ENCODE measurements around the gene PSMA5. TPM values are rescaled to one million over a fixed set of nuclear protein-coding genes. Genes with fewer than 3 reads are reported as not detected.

PSMA5 gene
- total and polyA plus RNA-seq, 2 of the 13 experiments (the other 11 are each of a cell fraction or from before 2014, with no cell fraction given): 140 to 169 TPM

GRCh38 chr1:109425391-109426280, 612 bp downstream of the PSMA5 start (continued):
- TF ChIP-seq NPAS2 (CRISPR knock-in tag; IDR thresholded peaks at IDR 0.05; ENCODE audit: borderline replicate concordance) (no peak), FOXA1 (IDR thresholded peaks at IDR 0.05) (no peak), FOXA1 (CRISPR knock-in tag; IDR thresholded peaks at IDR 0.05) (peak; percentile 15; the same call in 1 of the 2 replicates), KAT8 (CRISPR knock-in tag; IDR thresholded peaks at IDR 0.05) (no peak), ZNF678 (CRISPR knock-in tag; IDR thresholded peaks at IDR 0.05) (no peak), ATF5 (CRISPR knock-in tag; IDR thresholded peaks at IDR 0.05; ENCODE audit: low read depth) (no peak; the same call in 1 of the 2 replicates), CEBPZ (IDR thresholded peaks at IDR 0.05; ENCODE audit: low read length) (no peak), MAF1 (CRISPR knock-in tag; IDR thresholded peaks at IDR 0.05; ENCODE audit: borderline replicate concordance) (no peak), ZBTB20 (CRISPR knock-in tag; IDR thresholded peaks at IDR 0.05; ENCODE audit: borderline replicate concordance, low read depth) (peak; percentile 80; the same call in 1 of the 2 replicates), ZNF609 (CRISPR knock-in tag; IDR thresholded peaks at IDR 0.05; ENCODE audit: borderline replicate concordance) (peak; percentile 35; the same call in 1 of the 2 replicates), GATAD1 (CRISPR knock-in tag; IDR thresholded peaks at IDR 0.05) (no peak), ZNF335 (CRISPR knock-in tag; IDR thresholded peaks at IDR 0.05) (peak; percentile 3; the same call in 1 of the 2 replicates), POLR2A (IDR thresholded peaks at IDR 0.05; ENCODE audit: insufficient read depth in 1 of 2, low read depth in 2 of 2, low read length in 2 of 2) (no peak), TCF7 (IDR thresholded peaks at IDR 0.05; ENCODE audit: low read depth) (no peak), ZNF317 (CRISPR knock-in tag; IDR thresholded peaks at IDR 0.05) (no peak), ZNF777 (CRISPR knock-in tag; IDR thresholded peaks at IDR 0.05) (peak; percentile 59), DBP (CRISPR knock-in tag; IDR thresholded peaks at IDR 0.05; ENCODE audit: not compliant biosample characterization) (no peak)
